ENCODE data around the gene EXOSC10.

DNA sequence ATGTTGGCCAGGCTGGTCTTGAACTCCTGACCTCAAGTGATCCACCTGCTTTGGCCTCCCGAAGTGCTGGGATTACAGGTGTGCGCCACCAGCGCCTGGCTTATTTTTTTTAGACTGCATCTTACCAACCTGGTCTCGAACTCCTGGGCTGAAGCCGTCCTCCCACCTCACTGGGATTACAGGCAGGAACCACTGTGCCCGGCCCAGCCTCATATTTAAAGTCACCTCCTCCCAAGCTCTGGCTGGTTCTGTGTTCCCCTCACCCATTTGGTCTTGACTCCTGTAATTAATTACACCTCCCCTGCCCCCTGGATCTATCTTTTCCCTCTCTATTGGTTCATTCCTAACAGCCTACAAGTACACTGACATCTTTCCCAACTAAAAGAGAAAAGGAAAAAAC is 1.7 kb upstream of the EXOSC10 start:
- TF ChIP-seq, protein P1, sequence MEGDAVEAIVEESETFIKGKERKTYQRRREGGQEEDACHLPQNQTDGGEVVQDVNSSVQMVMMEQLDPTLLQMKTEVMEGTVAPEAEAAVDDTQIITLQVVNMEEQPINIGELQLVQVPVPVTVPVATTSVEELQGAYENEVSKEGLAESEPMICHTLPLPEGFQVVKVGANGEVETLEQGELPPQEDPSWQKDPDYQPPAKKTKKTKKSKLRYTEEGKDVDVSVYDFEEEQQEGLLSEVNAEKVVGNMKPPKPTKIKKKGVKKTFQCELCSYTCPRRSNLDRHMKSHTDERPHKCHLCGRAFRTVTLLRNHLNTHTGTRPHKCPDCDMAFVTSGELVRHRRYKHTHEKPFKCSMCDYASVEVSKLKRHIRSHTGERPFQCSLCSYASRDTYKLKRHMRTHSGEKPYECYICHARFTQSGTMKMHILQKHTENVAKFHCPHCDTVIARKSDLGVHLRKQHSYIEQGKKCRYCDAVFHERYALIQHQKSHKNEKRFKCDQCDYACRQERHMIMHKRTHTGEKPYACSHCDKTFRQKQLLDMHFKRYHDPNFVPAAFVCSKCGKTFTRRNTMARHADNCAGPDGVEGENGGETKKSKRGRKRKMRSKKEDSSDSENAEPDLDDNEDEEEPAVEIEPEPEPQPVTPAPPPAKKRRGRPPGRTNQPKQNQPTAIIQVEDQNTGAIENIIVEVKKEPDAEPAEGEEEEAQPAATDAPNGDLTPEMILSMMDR (IDR thresholded peaks at IDR 0.05): no peak
- TF ChIP-seq POLR2A (IDR thresholded peaks at IDR 0.05): no peak
- no peak for TF ChIP-seq POLR2AphosphoS5 (IDR thresholded peaks at IDR 0.05; ENCODE audit: insufficient read depth in 1 of 2, low read depth in 1 of 2)
